ENCODE results near the gene SCGB3A2.
"Not testable (repeated sequence)": the region's sequence is repeated elsewhere in the genome, so short reads cannot be mapped to it uniquely, and the experiment has no call there.

Gene SCGB3A2

DNA sequence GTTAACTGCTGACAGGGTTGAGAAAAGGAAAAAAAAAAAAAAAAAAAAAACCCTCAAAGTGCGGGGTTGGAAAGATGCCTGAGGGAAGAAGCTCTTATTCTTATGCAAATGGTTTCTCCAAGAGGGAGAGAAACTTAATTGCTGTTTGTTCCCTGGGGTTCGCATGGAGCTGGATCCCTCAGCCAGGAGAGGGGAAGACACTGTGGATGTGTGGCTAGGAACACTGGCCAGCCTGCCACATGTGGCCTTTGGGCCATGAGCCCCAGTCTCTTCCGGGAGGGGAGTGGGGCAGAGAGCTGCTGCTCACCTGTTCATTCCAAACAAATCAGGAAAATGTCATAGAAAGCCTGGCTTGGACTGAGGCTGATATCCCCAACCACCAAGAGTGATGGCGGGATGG is 9.4 kb upstream of the SCGB3A2 start:
- no peak for DNase-seq

DNA sequence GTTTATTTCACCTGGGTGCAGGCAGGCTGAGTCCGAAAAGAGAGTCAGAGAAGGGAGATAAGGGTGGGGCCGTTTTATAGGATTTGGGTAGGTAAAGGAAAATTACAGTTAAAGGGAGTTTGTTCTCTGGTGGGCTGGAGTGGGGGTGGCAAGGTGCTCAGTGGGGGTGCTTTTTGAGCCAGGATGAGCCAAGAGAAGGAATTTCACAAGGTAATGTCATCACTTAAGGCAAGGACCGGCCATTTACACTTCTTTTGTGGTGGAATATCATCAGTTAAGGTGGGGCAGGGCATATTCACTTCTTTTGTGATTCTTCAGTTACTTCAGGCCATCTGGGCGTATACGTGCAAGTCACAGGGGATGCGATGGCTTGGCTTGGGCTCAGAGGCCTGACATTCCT is 8.6 kb upstream of the SCGB3A2 start:
- not testable (repeated sequence) for DNase-seq

DNA sequence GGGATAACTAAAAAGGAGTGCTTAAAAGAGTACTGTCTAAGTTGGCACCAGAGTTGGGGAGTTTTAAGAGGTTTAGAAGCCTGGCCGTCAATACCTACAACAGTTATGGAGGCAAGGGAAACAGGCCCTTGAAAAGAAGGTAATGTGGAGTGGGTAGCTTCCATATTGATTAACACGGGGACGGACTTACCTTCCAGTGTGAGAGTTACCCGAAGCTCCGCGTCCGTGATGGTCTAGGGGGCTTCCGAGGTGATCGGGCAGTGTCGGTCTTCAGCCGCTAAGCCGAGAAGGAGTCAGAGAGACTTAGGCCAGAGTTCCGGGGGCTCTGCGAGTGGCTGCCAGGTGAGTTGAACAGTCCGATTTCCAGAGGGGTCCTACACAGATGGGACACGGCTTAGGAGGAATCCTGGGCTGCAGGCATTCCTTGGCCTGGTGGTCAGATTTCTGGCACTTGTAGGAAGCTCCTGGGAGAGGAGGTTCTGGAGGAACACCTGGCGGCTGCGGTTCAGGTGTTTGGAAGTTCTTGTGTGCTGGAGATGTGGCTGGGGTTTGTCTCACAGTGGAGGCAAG is 6.4 kb upstream of the SCGB3A2 start:
- not testable (repeated sequence) for DNase-seq

DNA sequence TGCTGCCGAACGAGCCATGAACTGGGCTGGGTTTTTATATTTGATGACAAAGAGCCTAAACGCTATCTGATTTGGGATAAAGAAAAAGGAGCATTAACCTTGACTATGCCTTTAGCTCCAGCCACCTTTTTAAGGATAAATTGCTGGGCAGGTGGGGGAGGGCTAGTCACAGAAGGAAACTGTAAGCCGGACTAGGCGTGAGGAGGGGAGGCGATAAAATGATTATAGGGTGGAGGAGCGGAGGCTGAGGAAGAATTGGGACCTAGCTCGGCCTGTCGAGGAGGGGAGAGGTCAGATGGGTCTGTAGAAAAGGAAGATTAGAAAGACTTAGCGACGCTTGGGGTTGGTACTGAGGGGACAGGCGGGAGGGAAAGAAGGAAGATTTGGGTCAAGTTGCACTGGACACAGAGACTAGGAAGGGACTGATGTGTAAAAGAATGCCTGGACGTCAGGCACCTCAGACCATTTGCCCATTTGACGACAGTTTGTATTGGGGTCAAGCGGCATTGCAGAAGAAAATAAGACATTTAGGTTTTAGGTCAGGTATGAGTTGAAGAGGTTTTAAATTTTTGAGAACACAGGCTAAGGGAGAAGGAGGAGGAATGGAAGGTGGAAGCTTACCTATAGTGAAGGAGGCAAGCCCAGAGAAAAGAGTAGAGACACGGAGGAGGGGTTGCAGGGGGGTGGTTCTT is 5.6 kb upstream of the SCGB3A2 start:
- not testable (repeated sequence) for DNase-seq

DNA sequence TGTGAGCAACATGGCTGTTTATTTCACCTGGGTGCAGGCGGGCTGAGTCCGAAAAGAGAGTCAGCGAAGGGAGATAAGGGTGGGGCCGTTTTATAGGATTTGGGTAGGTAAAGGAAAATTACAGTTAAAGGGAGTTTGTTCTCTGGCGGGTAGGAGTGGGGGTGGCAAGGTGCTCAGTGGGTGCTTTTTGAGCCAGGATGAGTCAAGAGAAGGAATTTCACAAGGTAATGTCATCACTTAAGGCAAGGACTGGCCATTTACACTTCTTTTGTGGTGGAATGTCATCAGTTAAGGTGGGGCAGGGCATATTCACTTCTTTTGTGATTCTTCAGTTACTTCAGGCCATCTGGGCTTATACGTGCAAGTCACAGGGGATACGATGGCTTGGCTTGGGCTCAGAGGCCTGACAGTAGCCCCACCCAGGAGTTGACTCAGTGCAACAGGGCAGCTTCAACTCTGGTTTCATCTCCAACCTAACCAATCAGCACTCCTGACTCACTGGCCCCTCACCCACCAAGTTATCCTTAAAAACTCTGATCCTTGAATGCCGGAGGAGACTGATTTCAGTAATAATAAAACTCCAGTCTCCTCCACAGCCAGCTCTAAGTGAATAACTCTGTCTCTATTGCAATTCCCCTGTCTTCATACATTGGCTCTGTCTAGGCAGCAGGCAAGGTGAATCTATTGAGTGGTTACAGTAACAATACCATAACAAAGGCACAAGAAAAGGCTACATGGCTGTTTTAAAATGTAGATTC is 4.2 kb upstream of the SCGB3A2 start:
- DNase-seq, result not testable (repeated sequence)

DNA sequence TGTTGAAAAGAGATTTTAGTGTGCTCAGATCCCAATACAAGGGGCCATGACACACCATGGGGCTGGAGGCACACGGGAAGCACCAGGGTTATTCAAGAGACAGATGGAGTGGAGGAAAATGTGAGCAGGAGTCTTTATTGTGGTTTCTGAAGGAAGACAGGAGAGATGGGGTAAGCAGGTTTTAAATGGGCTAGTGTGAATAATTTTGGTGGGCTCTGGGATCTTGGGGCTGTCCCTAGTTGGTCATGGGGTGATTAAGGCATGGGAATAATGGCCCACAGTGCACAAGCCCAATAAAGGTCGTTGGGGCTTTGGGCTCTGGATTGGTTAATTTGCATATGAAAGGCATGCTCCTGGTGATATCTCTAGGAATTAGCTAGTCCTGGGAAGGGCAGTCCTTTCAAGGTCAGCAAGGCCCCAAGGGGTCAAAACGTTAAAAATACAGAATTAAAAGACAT is 3.6 kb upstream of the SCGB3A2 start:
- DNase-seq, result no peak

DNA sequence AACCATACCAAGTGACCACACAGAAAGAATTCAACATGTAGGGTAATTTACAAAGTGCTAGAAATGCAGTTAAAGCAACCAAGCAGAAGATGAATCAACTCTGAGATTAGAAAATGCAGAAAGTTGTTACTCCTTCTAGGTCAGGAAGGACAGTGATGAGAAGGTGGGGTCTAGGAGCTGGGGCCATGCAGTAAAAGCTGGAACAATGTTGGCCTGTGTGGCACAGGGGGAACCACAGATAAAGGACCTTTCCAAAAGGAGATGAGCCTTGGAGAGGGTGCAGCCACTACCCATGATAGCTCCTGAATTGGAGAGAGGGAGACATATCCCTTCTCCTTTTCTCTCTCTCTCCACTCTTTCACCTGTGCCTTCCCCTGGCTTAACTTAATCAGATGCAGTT is 2.4 kb upstream of the SCGB3A2 start:
- DNase-seq, result no peak

DNA sequence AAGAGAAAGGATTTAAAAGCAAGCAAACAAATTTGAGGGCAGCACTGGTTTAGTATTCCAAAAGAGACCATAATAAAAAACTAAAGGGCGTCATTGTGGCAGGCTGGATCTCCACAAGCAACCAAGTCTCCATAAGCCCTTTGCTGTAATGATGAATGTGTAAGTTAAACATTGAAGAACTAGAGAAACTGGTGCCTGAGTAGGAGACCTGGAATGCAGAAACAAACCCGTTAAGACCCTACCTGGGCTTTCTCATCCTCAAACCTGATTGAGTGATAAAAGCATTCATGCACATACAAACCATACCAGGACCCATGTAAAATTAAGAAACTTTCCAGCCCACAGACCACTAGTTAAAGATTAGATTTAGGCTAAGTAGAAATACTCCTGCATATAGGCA is 1.9 kb upstream of the SCGB3A2 start:
- DNase-seq, result no peak

DNA sequence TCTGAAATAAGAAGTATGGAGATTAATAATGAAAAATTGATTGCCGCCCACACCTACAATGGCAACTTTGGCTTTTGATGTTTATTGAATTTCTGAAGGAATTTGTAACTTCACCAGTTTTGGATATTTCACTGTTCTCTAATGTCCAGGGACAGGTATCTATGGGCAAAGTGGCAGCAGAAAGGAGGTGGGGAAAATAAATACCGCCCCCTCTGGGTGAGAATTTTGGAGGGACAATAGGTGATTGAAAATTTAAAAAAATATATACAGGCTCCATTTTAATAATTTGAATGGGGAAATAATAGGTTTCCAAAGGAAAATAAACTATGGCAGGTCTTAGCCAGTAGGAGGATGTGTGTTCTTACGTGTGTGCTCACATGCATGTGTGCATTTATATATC is 1.3 kb downstream of the SCGB3A2 start:
- DNase-seq, result no peak

DNA sequence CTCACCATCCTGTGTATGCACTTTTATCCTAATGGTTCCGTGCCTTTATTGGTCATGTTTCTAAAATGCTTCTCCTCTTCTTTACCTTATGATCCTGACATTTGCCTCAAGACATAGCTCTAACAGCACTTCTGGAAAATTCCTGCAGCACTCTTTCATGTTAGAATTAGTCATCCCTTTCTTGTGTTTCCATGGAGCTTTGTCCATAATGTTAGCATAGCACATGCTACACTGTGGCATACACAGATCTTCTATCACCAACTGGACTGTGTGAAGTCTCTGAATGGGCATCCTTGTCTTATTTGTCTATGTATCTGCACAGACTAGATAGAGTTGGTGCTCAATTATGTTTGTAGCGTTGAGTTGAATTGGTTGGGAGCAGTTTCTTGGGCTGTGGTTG is 2.0 kb downstream of the SCGB3A2 start:
- no peak for DNase-seq

DNA sequence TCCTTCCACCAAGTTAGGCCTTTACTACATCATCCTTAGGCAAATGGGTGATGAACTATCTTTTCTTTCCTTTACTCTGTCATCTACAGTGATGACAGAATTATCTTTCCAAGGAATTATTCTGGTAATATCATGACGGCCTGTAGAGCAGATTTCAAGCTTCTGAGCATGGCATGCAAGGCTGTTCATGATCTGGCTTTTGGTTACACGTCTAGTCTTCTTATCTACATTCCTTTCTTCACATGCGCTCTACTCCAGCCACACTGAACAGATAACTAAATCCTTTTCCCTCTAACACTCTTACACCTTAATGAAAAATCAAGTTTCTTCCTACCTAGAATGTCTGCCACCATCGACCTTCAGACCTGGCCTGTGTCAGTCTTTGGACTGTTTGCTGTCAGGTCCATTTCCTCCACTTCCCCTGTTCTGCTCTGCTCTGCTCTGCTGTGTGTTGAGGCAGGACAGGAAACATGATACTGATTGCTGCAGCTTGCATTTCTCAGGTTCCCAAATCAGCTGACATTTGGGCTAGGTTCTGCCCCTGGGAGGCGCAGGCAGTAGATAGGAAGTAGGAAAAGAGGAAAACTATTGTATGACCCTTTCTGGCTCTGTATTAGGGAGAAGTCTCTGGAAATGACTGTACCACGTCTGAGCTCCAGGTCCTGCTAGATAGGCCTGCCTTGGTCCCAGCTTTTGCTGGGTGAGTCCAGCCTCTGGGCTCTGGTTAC is 4.2 kb downstream of the SCGB3A2 start:
- DNase-seq, result no peak

DNA sequence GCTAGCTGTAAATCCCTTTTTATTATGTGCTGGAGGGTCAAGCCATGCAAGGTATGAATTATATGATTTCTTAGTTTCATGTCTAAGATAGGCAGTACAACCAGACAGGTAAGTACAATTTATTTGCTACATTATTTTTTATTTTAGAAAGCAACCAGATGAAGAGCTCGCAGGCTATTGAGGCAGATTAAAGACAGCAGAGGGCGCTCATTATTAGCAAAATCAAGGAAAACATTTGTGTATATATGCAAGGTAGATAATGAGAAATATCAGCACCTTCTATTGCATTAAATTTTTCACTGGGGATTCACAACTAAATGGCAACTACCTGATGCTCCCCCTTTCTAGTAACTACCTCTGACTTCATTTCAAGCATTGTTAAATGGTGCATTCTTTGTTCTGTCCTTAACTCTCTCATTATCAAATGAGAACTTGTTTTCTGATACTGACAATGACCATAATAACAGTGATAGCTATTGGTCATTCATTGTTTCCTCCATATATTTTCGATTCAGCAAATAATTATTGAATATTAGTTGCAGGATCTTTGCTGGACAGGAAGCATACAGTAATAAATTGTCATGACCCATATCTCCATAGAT is 8.6 kb downstream of the SCGB3A2 start:
- no peak for DNase-seq

DNA sequence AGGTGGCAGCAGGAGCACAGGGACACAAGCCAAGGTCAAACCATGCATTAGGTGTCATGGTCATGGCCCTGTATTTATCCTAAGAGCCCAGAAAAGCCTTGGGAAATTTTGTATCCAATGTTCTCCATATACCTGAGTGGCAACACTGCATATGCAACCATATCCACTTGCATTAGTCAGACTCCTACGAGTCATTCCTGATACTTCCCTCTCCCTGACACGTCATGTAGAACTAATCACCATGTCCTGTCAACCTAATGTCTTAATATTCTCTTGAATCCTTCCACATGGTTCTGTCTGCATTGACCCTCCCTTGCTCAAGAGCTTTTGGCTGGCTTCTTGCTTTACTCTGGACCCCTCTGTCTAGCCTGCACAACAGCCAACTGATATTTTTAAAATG is 9.4 kb downstream of the SCGB3A2 start:
- DNase-seq, result no peak

DNA sequence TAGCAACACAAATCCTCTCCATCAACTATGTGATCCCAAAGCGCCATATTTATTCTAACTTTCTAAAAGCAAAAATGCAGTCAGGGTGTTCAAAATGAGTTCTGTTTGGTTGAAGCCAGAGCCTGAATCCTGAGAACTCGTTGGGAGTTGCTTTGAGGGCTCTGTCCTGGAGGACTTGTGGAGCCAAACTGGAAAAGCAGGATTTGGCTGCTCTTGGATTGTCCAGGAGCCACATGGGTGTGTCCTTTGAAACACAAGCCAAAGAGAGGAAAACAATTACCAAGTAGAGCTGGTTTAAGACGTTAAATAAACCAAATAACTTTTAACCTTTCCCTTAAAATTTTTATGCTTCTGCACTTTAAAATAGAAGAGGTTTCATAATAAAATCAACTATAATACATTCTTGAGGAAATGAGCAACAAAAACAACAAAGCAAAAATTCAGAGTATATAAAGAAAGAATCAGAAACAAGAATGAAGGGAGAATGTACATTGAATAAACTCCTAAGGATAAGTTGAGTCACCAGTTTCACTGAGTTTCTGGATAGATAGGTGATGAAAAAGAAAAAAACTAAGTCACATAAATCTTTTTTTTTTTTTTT is 14.3 kb downstream of the SCGB3A2 start:
- DNase-seq, result no peak

DNA sequence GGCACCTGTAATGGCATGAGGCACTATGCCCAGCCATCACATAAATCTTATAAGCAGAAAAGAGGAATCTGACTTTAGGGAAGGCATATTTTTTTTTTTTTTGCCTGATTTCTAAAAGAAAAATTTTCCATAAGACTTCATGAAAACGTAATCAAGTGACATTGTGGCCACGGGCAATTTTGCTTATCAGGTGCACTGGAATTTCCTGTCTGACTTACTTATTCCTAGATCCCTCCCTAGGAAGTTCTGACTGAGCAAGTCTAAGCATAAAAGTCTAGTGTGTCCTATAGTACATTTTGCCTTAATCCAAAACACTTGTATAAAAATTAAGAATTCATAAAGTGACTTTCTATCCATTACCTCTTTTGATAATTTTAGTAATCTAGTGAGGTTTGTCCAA is 15.3 kb downstream of the SCGB3A2 start:
- no peak for DNase-seq

DNA sequence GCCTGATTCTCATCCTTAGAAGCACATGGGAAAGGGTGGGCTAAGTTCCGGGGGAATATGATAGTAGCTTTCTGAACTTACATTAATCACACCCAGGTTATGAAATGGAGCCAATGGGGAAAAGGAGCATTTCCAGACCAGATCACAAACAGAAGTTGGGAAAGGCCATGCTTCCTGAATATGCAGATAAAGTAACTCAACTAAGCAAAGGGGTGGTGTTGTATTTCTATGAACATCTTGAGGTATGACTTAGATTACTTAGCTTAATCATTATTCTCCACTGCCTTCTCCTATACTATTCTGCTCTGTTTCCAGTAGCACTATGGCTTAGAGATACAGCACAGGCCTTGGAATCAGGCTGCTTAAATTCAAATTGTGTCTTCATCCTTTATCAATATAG is 17.4 kb downstream of the SCGB3A2 start:
- no peak for DNase-seq

DNA sequence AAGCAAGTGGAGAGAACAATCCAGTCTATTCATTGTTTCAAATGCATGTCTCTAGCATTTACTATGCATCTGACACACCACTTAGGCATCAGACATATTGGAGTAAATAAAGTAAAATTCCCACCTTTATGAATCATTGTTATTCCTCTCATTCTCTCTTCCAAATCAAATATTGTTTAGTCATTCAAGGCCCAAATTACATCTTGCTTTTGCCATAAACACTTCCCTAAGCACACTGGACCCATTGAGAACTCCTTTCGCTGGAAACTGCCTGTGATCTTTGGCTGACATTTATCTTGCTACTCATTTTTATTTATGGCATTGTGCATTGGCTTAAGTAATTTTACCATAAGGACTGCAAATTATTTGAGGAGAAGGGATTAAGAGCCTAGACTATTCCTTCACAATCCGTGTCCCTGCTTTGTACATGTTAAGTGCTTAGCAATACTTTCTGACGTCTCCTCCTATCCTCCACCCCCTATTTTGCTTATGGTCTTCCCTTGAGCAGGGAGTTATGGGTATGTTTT is 20.4 kb downstream of the SCGB3A2 start:
- DNase-seq, result no peak

DNA sequence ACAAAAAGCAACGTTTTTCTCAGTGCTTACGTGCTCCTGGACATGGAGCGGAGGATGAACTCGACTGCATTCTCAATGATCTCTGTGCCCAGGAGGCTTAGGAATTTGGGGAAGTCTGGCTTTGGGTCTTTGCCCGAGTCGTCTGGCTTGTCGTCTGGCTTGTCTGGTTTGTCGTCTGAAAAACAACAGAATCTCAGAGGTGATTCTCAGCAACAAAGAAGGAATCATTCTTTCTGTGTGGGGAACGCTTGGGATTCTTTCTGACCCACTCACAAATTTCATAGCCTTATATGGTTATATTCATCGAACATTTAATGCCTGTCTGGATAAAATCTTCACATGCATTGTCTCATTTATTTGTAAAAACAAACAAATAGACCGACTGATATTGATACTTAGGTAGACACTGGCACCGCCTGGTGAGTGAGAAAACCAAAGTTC is 23.1 kb downstream of the SCGB3A2 start:
- DNase-seq, result no peak

DNA sequence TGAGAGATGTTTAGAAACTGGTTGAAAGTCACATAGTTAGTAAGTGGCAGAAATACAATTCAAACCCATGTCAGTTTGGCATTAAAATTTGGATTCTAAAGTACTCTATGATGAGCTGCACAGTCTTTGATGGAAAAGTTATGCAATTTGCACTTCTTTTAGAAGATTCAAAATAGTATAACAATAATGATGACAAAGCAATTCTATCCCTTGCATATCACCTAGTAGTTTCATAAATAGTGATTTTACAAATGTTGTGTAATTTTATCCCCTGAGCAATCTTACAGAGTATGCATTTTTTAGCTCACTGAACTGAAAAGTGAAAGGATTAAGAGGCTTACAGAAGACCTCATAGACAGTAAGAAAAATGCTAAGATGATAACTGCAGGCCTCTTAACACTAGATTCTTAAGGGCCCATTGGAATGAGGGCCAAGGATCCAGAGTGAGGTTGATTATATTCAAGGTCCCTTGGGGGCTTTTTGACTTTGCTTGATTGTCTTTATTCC is 24.2 kb downstream of the SCGB3A2 start:
- no peak for DNase-seq

DNA sequence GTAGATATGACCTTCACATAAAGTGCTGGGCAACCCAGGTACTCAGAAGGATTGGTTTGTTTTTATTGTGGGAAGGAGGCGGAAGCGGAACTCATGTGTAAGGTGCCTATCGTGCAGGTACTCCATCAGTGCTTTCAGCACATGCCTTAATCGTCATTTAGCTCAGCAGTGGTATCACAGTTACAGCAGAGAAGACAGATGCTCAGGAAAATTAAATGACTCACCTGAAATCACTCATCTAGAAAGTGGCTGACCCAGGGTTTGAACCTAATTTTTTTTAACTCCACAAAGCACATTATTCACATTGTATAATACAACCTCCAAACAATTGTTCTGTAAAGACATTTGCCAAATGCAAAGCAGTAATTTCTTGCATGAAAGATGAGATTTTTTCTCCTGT is 25.6 kb downstream of the SCGB3A2 start:
- no peak for DNase-seq

DNA sequence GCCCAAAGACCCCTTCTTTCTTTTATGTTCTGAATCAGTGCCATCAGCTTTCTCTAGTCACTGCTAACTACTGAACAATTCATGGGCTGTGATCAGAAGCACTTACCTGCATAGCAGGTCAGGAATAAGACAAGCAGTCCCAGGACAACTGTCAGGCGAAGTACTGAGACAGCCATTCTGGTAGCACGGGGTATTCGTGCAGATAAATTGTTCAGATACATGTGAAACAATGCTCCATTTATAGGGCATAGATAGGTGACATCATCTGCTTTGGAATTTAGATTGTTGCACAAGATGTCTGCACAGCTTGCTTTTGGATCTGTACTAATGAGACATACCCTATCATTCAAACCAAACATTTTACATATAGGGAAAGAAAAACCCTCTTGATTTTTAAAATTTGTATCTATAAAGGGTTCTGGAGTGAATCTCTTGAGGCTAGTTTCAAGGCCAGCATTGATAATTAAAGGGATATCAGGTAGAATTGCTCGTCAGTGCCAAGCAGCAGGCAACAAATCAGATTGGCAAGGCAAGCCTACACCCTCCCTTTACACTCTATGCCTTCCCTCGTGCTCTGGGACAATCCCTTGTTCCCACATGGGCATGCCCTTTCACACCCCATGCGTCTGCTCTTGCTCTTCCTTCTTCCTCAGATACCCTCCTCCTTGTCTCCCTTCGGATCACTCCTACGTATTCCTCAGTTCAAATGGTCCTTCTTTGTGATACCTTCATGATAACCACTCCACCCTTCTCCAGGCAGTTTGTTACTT is 28.0 kb downstream of the SCGB3A2 start, which contains the start of gene C5orf46:
C5orf46 (minus strand) TSS at position 213 of the 770 bp plus-strand sequence; CDS start at position 176, 37 bp downstream.
- no peak for DNase-seq

Measured in activated naive CD4-positive, alpha-beta T cell treated with Interleukin-2 at 50 U/mL for 16 hours (primary cell).